Gastrocnemius medialis (tissue), 4 donors: ENCODE results near the gene FAM200B. TPM values are rescaled to one million over a fixed set of nuclear protein-coding genes. Genes with fewer than 3 reads are reported as not detected.

Experiments used
- ATAC-seq, 2 donors: fragments of 150-250 bp; one replicate each; pipeline ENCODE4 v1.9.1; 2016
- DNase-seq, 2 donors: peaks; one replicate each; pipeline ENCODE4 v3.0.0-alpha.2; 2019
- H3K27ac ChIP-seq, 4 donors: fragments of 200-600 bp; sonication (generic); 1 replicate in 1 of 4; 2 replicates in 3 of 4; pipeline ENCODE4 v1.5.1; 2016 to 2018; ENCODE audit warnings: mild to moderate bottlenecking in 2 of 4, moderate library complexity in 1 of 4
- H3K27me3 ChIP-seq, 3 donors: fragments of 200-600 bp; sonication (generic) in 2 of 3; 1 replicate in 1 of 3; 2 replicates in 2 of 3; pipeline versions ENCODE4 v1.5.1 to v1.6.0; 2016 to 2019; ENCODE audit warnings: mild to moderate bottlenecking in 1 of 3, moderate library complexity in 1 of 3
- H3K36me3 ChIP-seq, 2 donors: fragments of 200-600 bp; sonication (generic) in 1 of 2; one replicate each; pipeline ENCODE4 v1.5.1; 2017 to 2018
- H3K4me1 ChIP-seq, 2 donors: fragments of 200-600 bp; sonication (generic) in 1 of 2; one replicate each; pipeline ENCODE4 v1.5.1; 2016 to 2017; ENCODE audit warnings: mild to moderate bottlenecking in 2 of 2
- H3K4me3 ChIP-seq, 4 donors: fragments of 200-600 bp; sonication (generic) in 3 of 4; 1 replicate in 1 of 4; 2 replicates in 3 of 4; pipeline ENCODE4 v1.5.1; 2016 to 2019; ENCODE audit warnings: mild to moderate bottlenecking in 2 of 4
- H3K9me3 ChIP-seq, 3 donors: fragments of 200-600 bp; sonication (generic) in 2 of 3; 1 replicate in 1 of 3; 2 replicates in 2 of 3; pipeline ENCODE4 v1.5.1; 2016 to 2019
- POLR2A ChIP-seq, 2 donors: fragments of 450-650 bp; IDR thresholded peaks; one replicate each; pipeline ENCODE4 v1.6.1; 2017; ENCODE audit warnings: antibody characterized with exemption in 2 of 2, mild to moderate bottlenecking in 2 of 2, moderate library complexity in 2 of 2
- in situ Hi-C, 4 donors: fragments of 200-750 bp; cut with MboI; loops; one replicate each; pipeline versions ENCODE4 v1.15.0 to v1.8.0; 2017; ENCODE audit warnings: low sequenced_read_pairs in 4 of 4
- intact Hi-C: fragments of 100-400 bp; cut with DNase I; formaldehyde crosslinking; loops from one replicate; pipeline ENCODE4 v1.15.1; 2023; ENCODE audit warnings: low total_unique reads
- total RNA-seq, 4 donors: library from RNA; depleted of rRNA; stranded (reverse); fragments of >200 nt; gene quantifications; one replicate each; pipeline versions ENCODE4 v1.1.0 to v1.2.3, GENCODE V29; 2016
- TF ChIP-seq, protein P1 (sequence below), 5 experiments: fragments of 450-650 bp in 3 of 5; fragments of 200-600 bp in 2 of 5; sonication (generic) in 2 of 5; IDR thresholded peaks in 4 of 5; conservative IDR thresholded peaks in 1 of 5; 1 replicate in 4 of 5; 2 replicates in 1 of 5; pipeline ENCODE4 v1.5.1; 2016 to 2019; ENCODE audit warnings: antibody characterized with exemption in 5 of 5, mild to moderate bottlenecking in 3 of 5, moderate library complexity in 3 of 5

FAM200B gene
- total RNA-seq, 4 donors from 2014 or later, result 16.5 to 33.3 (median 21.1) TPM

DNA sequence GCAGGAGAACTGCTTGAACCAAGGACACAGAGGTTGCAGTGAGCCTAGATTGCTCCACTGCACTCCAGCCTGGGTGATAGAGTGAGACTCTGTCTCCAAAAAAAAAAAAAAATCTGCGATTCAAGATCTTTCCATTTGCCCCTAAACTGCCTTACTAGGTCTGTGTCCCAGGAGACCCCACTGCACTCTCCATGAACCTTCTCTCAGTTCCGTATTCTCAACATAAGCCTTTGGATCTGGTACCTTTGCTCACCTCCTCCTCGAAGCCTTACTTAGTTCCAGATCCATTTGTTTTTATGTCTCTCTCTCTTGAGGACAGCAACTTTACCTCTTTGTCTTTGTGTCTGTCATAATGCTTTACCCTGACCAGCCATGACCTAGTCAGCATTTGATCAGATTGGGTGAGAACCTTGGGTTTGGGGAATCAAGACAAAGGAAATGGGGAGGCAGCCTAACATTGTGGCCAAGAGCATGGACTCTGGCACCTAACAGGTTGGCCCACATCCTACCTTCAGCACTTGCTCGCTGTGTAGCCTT is 55.0 kb downstream of the FAM200B start:
- ATAC-seq, result no peak
- Histone ChIP-seq H3K27me3 (no peaks in the 10 kb centered on the region), H3K4me3 (no peak overlapping the region), H3K9me3 (no peaks in the 10 kb centered on the region), H3K36me3 (no peaks in the 10 kb centered on the region), H3K4me1 (no peaks in the 10 kb centered on the region), H3K27ac (no peak overlapping the region)
- in situ Hi-C loops, result loop anchor here in 2 of 4 donors (10.0 to 25.0 kb wide), 2 partner anchors 226 to 268 kb away; partner anchors contain the start of gene FGFBP2 (in 1 of the 2)
- TF ChIP-seq, protein P1, sequence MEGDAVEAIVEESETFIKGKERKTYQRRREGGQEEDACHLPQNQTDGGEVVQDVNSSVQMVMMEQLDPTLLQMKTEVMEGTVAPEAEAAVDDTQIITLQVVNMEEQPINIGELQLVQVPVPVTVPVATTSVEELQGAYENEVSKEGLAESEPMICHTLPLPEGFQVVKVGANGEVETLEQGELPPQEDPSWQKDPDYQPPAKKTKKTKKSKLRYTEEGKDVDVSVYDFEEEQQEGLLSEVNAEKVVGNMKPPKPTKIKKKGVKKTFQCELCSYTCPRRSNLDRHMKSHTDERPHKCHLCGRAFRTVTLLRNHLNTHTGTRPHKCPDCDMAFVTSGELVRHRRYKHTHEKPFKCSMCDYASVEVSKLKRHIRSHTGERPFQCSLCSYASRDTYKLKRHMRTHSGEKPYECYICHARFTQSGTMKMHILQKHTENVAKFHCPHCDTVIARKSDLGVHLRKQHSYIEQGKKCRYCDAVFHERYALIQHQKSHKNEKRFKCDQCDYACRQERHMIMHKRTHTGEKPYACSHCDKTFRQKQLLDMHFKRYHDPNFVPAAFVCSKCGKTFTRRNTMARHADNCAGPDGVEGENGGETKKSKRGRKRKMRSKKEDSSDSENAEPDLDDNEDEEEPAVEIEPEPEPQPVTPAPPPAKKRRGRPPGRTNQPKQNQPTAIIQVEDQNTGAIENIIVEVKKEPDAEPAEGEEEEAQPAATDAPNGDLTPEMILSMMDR (IDR thresholded peaks at IDR 0.05 in 4 of 5, conservative IDR thresholded peaks at IDR 0.05 in 1 of 5), result no peak
- no peak for TF ChIP-seq POLR2A (IDR thresholded peaks at IDR 0.05)
- intact Hi-C loops, result no loop called here
- no peak for DNase-seq

DNA sequence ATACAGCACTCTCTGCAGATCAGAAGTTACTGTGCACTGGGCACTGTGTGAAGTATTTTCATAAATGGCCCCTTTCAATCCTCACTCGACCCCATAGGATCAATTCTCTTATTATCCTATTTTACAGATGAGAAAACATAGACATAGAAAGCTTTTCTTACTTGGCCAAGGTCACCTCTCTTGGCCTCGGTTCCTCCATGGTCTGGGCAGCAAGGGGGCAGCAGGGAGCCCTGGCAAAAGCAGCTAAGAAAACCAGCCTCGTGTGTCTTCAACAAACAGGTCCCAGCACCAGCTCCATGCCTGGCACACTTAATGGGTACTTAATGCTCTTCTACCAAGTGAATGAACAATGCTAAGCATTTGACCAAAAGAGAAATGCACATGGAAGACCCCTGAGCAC is 55.6 kb downstream of the FAM200B start:
- in situ Hi-C loops, result loop anchor here in 2 of 4 donors (10.0 to 25.0 kb wide), 2 partner anchors 225 to 268 kb away; partner anchors contain the start of gene FGFBP2 (in 1 of the 2)
- intact Hi-C loops, result no loop called here
- TF ChIP-seq, protein P1 (IDR thresholded peaks at IDR 0.05 in 4 of 5, conservative IDR thresholded peaks at IDR 0.05 in 1 of 5), result no peak
- TF ChIP-seq POLR2A (IDR thresholded peaks at IDR 0.05), result no peak

DNA sequence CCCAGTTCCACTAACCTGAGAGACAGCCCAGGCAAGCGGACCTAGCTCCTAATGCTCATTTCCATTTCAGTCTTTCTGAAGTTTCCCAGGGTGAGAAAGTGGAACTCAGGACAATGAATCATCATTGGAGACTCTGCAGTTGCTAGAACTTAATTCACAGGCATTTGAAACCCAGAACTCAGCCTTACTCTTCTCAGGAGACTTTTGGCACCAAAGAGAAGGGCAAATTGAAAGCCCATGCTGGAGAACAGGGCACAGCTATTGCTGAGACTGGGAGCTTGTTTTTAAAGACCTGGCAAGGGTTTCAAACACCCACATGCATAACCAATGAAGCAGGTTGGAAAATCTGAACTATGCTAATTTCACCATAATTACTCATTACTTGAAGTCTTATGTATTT is 57.2 kb downstream of the FAM200B start:
- TF ChIP-seq, protein P1 (IDR thresholded peaks at IDR 0.05 in 4 of 5, conservative IDR thresholded peaks at IDR 0.05 in 1 of 5), result no peak
- TF ChIP-seq POLR2A (IDR thresholded peaks at IDR 0.05), result no peak
- Histone ChIP-seq H3K36me3 (no peaks in the 10 kb centered on the region), H3K9me3 (no peaks in the 10 kb centered on the region), H3K4me1 (no peaks in the 10 kb centered on the region), H3K4me3 (no peak overlapping the region), H3K27me3 (no peaks in the 10 kb centered on the region), H3K27ac (no peak overlapping the region)
- in situ Hi-C loops, result loop anchor here in 2 of 4 donors (10.0 to 25.0 kb wide), 2 partner anchors 223 to 266 kb away; partner anchors contain the start of gene FGFBP2 (in 1 of the 2)
- DNase-seq (no peak), ATAC-seq (no peak)
- intact Hi-C loops, result no loop called here

More for the DNA sequence above, 55.6 kb downstream of the FAM200B start:
- Histone ChIP-seq H3K9me3 (no peaks in the 10 kb centered on the region), H3K27ac (no peak overlapping the region), H3K27me3 (no peaks in the 10 kb centered on the region), H3K4me1 (no peaks in the 10 kb centered on the region), H3K36me3 (no peaks in the 10 kb centered on the region), H3K4me3 (no peak overlapping the region)
- ATAC-seq, result no peak
- no peak for DNase-seq

Other genes with a start within 250 kb of the FAM200B start
- 1 to 10 TPM; 1.1 to 4.0 (median 2.9) TPM for gene CC2D2A, start 211.9 kb upstream of the FAM200B start, total RNA-seq
- gene FBXL5, start 26.5 kb upstream of the FAM200B start, total RNA-seq, result 100 to 1,000 TPM in 1 of 4 donors, 10 to 100 TPM in 3; 81.7 to 106 (median 89.8) TPM
- gene BST1, start 21.2 kb downstream of the FAM200B start, total RNA-seq, result 1 to 10 TPM in 2 of 4 donors, under 1 TPM in 2; 0.26 to 2.1 (median 0.95) TPM
- gene CD38, start 96.5 kb downstream of the FAM200B start, total RNA-seq, result 1 to 10 TPM in 3 of 4 donors, under 1 TPM in 1; 0.73 to 9.0 (median 2.4) TPM